KMS-11 (cell line): ENCODE data around the gene PPFIBP1.

ENCODE experiments used
- H2AFZ ChIP-seq: fragments of 200-600 bp; sonication (generic); 2 replicates; pipeline ENCODE4 v1.6.1; 2016; ENCODE audit warnings: antibody characterized with exemption, mixed run types, low read depth
- H3K27ac ChIP-seq: fragments of 200-600 bp; sonication (generic); 2 replicates; pipeline ENCODE4 v1.6.1; 2016; ENCODE audit warnings: mild to moderate bottlenecking, mixed run types
- H3K27me3 ChIP-seq: fragments of 200-600 bp; sonication (generic); 2 replicates; pipeline ENCODE4 v1.6.1; 2017; ENCODE audit warnings: mild to moderate bottlenecking, low read depth, mixed run types, moderate library complexity; ENCODE audit not compliant: insufficient read depth
- H3K36me3 ChIP-seq: fragments of 200-600 bp; sonication (generic); 2 replicates; pipeline ENCODE4 v1.6.1; 2017; ENCODE audit warnings: mild to moderate bottlenecking, mixed run types; ENCODE audit not compliant: insufficient read depth
- H3K4me1 ChIP-seq: fragments of 200-600 bp; sonication (generic); 2 replicates; pipeline ENCODE4 v1.6.1; 2016; ENCODE audit warnings: mild to moderate bottlenecking, low read depth, mixed run types; ENCODE audit not compliant: poor library complexity, severe bottlenecking
- H3K4me2 ChIP-seq: fragments of 200-600 bp; sonication (generic); 2 replicates; pipeline ENCODE4 v1.7.0; 2016; ENCODE audit warnings: mild to moderate bottlenecking, mixed run types
- H3K4me3 ChIP-seq: fragments of 200-600 bp; sonication (generic); IDR thresholded peaks from 2 replicates; pipeline ENCODE4 v1.6.1; 2017; ENCODE audit warnings: low read depth, low read length, mixed read lengths; ENCODE audit not compliant: insufficient read depth
- H3K79me2 ChIP-seq: fragments of 200-600 bp; sonication (generic); 2 replicates; pipeline ENCODE4 v1.6.1; 2016; ENCODE audit warnings: low read depth, mixed run types; ENCODE audit not compliant: insufficient read depth
- H3K9ac ChIP-seq: fragments of 200-600 bp; sonication (generic); 2 replicates; pipeline ENCODE4 v1.6.1; 2016; ENCODE audit warnings: mild to moderate bottlenecking, mixed run types
- H4K20me1 ChIP-seq: fragments of 200-600 bp; sonication (generic); 2 replicates; pipeline ENCODE4 v1.6.1; 2016; ENCODE audit warnings: mild to moderate bottlenecking, mixed run types; ENCODE audit not compliant: insufficient read depth
- TF ChIP-seq, protein P1 (sequence below): fragments of 200-600 bp; sonication (generic); conservative IDR thresholded peaks from 2 replicates; pipeline ENCODE4 v1.6.1; 2017; ENCODE audit warnings: low read depth, mild to moderate bottlenecking, antibody characterized with exemption, low read length, moderate library complexity, mixed read lengths

The PPFIBP1 gene

DNA sequence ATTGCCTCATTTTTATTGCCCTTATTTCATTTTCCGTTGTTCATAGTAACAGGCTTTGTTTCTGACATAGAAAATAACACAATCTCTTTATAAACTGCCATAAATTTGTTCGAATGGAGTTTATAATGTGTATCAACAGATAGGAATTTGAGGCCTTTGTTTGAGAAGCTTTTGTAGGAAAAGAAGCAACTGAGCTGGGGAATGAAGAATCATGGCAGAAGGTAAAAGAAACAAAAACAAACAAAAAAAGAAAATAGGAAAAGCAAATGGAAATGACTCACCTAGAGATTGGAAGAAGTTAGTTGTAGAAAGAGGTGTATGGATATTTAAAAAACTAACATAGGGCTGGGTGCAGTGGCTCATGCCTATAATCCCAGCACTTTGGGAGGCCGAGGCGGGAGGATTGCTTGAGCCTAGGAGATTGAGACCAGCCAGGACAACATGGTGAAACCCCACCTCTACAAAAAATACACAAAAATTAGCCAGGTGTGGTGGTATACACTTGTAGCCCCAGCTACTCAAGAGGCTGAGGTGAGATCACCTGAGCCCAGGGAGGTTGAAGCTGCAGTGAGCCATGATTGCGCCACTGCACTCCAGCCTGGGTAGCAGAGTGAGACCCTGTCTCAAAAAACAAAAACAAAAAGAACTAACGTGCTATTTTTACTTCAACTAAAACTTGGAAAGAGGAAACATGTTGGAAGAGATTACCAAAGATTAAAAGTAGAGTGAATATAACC, 171.7 kb downstream of the PPFIBP1 start:
- TF ChIP-seq, protein P1, sequence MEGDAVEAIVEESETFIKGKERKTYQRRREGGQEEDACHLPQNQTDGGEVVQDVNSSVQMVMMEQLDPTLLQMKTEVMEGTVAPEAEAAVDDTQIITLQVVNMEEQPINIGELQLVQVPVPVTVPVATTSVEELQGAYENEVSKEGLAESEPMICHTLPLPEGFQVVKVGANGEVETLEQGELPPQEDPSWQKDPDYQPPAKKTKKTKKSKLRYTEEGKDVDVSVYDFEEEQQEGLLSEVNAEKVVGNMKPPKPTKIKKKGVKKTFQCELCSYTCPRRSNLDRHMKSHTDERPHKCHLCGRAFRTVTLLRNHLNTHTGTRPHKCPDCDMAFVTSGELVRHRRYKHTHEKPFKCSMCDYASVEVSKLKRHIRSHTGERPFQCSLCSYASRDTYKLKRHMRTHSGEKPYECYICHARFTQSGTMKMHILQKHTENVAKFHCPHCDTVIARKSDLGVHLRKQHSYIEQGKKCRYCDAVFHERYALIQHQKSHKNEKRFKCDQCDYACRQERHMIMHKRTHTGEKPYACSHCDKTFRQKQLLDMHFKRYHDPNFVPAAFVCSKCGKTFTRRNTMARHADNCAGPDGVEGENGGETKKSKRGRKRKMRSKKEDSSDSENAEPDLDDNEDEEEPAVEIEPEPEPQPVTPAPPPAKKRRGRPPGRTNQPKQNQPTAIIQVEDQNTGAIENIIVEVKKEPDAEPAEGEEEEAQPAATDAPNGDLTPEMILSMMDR, result no peak
- no peaks in the 10 kb centered on the region for H3K79me2 ChIP-seq
- H4K20me1 ChIP-seq, result no peaks in the 10 kb centered on the region
- H3K4me2 ChIP-seq, result no peak overlapping the region
- H3K9ac ChIP-seq, result no peak overlapping the region
- no peaks in the 10 kb centered on the region for H3K4me1 ChIP-seq
- no peaks in the 10 kb centered on the region for H3K27me3 ChIP-seq
- H3K4me3 ChIP-seq, result no peak overlapping the region
- H3K27ac ChIP-seq, result no peak overlapping the region
- no peaks in the 10 kb centered on the region for H3K36me3 ChIP-seq
- H2AFZ ChIP-seq, result no peak overlapping the region

DNA sequence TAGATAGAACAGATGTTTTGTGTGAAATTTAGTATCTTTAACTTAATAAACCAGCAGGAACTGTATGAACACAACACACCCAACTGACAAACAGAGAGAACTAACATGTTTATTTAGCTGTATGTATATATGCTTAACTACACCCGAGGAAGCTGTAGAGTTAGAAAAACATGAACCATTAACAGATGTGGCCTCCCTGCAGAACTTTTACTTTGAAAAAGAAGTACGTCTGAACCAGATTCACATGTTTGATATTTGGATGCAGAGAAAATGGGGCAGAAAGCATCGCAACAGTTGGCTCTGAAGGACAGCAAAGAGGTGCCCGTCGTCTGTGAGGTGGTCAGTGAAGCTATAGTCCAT, 172.3 kb downstream of the PPFIBP1 start, which contains the start of gene REP15:
Gene REP15 (plus strand): TSS at position 155 of the 360 bp plus-strand sequence. CDS start 116 bp downstream, at position 271.
- H3K27ac ChIP-seq, result no peak within 1 kb of the TSS
- no peaks in the 10 kb centered on the region for H4K20me1 ChIP-seq
- H3K4me3 ChIP-seq, result no peak within 1 kb of the TSS
- no peak within 1 kb of the TSS for H3K4me2 ChIP-seq
- no peaks in the 10 kb centered on the region for H3K79me2 ChIP-seq
- H3K9ac ChIP-seq, result no peak within 1 kb of the TSS
- H2AFZ ChIP-seq, result no peak within 1 kb of the TSS
- TF ChIP-seq, protein P1, result no peak
- H3K36me3 ChIP-seq, result no peaks in the 10 kb centered on the region
- H3K27me3 ChIP-seq, result no peaks in the 10 kb centered on the region
- H3K4me1 ChIP-seq, result no peaks in the 10 kb centered on the region

DNA sequence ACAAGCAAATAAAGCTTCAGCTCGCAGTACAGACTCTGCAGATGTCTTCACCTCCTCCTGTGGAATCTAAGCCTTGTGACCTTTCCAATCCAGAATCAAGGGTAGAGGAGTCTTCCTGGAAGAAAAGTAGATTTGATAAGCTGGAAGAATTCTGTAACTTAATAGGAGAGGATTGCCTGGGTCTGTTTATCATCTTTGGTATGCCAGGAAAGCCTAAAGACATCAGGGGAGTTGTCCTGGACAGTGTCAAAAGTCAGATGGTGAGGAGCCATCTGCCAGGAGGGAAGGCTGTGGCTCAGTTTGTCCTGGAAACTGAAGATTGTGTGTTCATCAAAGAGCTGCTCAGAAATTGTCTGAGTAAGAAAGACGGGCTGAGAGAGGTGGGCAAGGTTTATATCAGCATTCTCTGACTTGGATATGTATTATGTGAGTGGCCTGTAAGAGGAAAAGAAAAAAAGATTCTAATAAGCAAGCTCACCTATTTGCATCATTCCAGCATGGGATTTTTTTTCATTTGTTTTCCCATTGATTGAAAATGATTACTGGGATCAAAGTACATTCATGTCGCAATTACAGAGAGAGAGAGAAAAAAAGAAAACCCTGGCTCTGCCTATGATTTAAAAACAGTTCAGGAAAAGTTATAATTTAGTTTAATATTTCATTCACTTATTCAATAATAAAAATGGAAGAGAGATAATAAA, 173.0 kb downstream of the PPFIBP1 start:
- H3K27ac ChIP-seq, result no peak overlapping the region
- H2AFZ ChIP-seq, result no peak overlapping the region
- H3K27me3 ChIP-seq, result no peaks in the 10 kb centered on the region
- no peak overlapping the region for H3K4me3 ChIP-seq
- H3K4me2 ChIP-seq, result no peak overlapping the region
- TF ChIP-seq, protein P1, result no peak
- H3K36me3 ChIP-seq, result no peaks in the 10 kb centered on the region
- no peaks in the 10 kb centered on the region for H3K4me1 ChIP-seq
- H4K20me1 ChIP-seq, result no peaks in the 10 kb centered on the region
- H3K9ac ChIP-seq, result no peak overlapping the region
- no peaks in the 10 kb centered on the region for H3K79me2 ChIP-seq

- Histone ChIP-seq H4K20me1 (no peaks in the 10 kb centered on the region), H3K4me1 (peaks cover 9% of the 10 kb centered on the region), H3K27ac (no peak overlapping the region), H3K79me2 (no peaks in the 10 kb centered on the region), H3K27me3 (no peaks in the 10 kb centered on the region), H3K4me3 (no peak overlapping the region), H3K4me2 (no peak overlapping the region), H3K9ac (no peak overlapping the region), H3K36me3 (no peaks in the 10 kb centered on the region), H2AFZ (no peak overlapping the region)
- TF ChIP-seq, protein P1, result peak; percentile 80
These were observed 179.9 kb downstream of the PPFIBP1 start for GRCh38 chr12:27703720-27704452.
